HepG2 (cell line): ENCODE results near the gene TMC4. TPM values are rescaled to one million over a fixed set of nuclear protein-coding genes. Genes with fewer than 3 reads are reported as not detected.

Experiments used
- ATAC-seq: fragments of 200-7000 bp; cut with Tn5 transposase; 3 replicates; pipeline ENCODE4 v1.9.1; 2020; ENCODE audit warnings: mild to moderate bottlenecking, moderate library complexity
- BruUV-seq: library from RNA; stranded (reverse); fragments of 400-500 nt; replicated peaks from 2 replicates; lab custom pipeline; 2021; lab: Mats Ljungman, UMichigan
- CTCF ChIA-PET: fragments of 300-600 bp; formaldehyde crosslinking; extraction: SDS; loops from one replicate; lab custom pipeline; 2021; ENCODE audit warnings: low total read pairs, inconsistent platforms, low intra/inter-chr PET ratio; lab: Yijun Ruan, JAX
- POLR2A ChIA-PET: fragments of 350-600 bp; sonication (Branson Sonifier 250); formaldehyde crosslinking; loops from one replicate; lab custom pipeline; 2020; ENCODE audit warnings: antibody characterized with exemption, inconsistent platforms; lab: Yijun Ruan, JAX
- DNase-seq: peaks from one replicate; pipeline ENCODE4 v3.0.0-alpha.2; 2015; ENCODE audit warnings: low spot score
- FAIRE-seq: peaks from 3 replicates; lab custom pipeline; 2011; peaks lifted over from hg19 to GRCh38; lab: Jason Lieb, UNC
- H2AFZ ChIP-seq: one replicate; pipeline ENCODE4 v1.6.1; 2011; ENCODE audit warnings: low read length, inconsistent platforms
- H3K27ac ChIP-seq: fragments of 300-600 bp; 3 replicates; pipeline ENCODE4 v1.8.0; 2011; ENCODE audit warnings: mixed run types, mild to moderate bottlenecking, mixed read lengths, low read length, inconsistent platforms; ENCODE audit not compliant: insufficient read depth; ENCODE audit errors: extremely low read length
- H3K27me3 ChIP-seq, 2 experiments: fragments of 200-600 bp in 1 of 2; 2 replicates in 1 of 2; 3 replicates in 1 of 2; pipeline versions ENCODE4 v1.6.0 to v1.8.0; 2011; ENCODE audit warnings: low read length in 2 of 2, mild to moderate bottlenecking in 2 of 2, moderate library complexity in 2 of 2, inconsistent platforms in 1 of 2; ENCODE audit not compliant: insufficient read depth in 2 of 2, control insufficient read depth in 1 of 2
- H3K36me3 ChIP-seq, 2 experiments: fragments of 200-600 bp in 1 of 2; replicated peaks in 1 of 2; 2 replicates in 1 of 2; 3 replicates in 1 of 2; pipeline versions ENCODE4 v1.5.1 to v1.8.0; 2011; ENCODE audit warnings: low read length in 2 of 2, inconsistent platforms in 1 of 2; ENCODE audit not compliant: insufficient read depth in 2 of 2, control insufficient read depth in 1 of 2
- H3K4me1 ChIP-seq: 2 replicates; pipeline ENCODE4 v1.5.1; 2012; ENCODE audit warnings: low read length, inconsistent platforms; ENCODE audit not compliant: insufficient read depth
- H3K4me2 ChIP-seq: 2 replicates; pipeline ENCODE4 v1.6.0; 2011; ENCODE audit warnings: low read depth, low read length, inconsistent platforms
- H3K4me3 ChIP-seq, 3 experiments: fragments of 200-600 bp in 1 of 3; sonication (generic), shearing (Covaris generic) in 1 of 3; replicated peaks in 1 of 3; 2 replicates each; pipeline ENCODE4 v1.5.1; 2011 to 2016; ENCODE audit warnings: low read length in 3 of 3, inconsistent platforms in 2 of 3, low read depth in 2 of 3, mild to moderate bottlenecking in 2 of 3, control low read depth in 1 of 3, mixed read lengths in 1 of 3; ENCODE audit not compliant: insufficient read depth in 1 of 3
- H3K79me2 ChIP-seq: one replicate; pipeline ENCODE4 v1.6.1; 2011; ENCODE audit warnings: low read length, inconsistent platforms; ENCODE audit not compliant: insufficient read depth
- H3K9ac ChIP-seq: 2 replicates; pipeline ENCODE4 v1.6.0; 2011; ENCODE audit warnings: mild to moderate bottlenecking, low read depth, low read length, inconsistent platforms; ENCODE audit not compliant: insufficient read depth
- H3K9me3 ChIP-seq: 2 replicates; pipeline ENCODE4 v1.5.1; 2012; ENCODE audit warnings: mild to moderate bottlenecking, low read length
- H4K20me1 ChIP-seq: 2 replicates; pipeline ENCODE4 v1.6.0; 2011; ENCODE audit warnings: inconsistent platforms, mild to moderate bottlenecking, low read length, moderate library complexity; ENCODE audit not compliant: insufficient read depth
- BORCS8-MEF2B ChIP-seq: sonication (generic); formaldehyde crosslinking; IDR thresholded peaks from 2 replicates; pipeline ENCODE4 v1.8.0; 2022; ENCODE audit warnings: mild to moderate bottlenecking, missing genetic modification reagents
- DDIT3 ChIP-seq: sonication (generic); formaldehyde crosslinking; IDR thresholded peaks from 2 replicates; pipeline ENCODE4 v1.4.0; 2020; ENCODE audit warnings: mild to moderate bottlenecking, missing genetic modification reagents
- MTA1 ChIP-seq: sonication (generic); formaldehyde crosslinking; IDR thresholded peaks from 2 replicates; pipeline ENCODE4 v1.4.0; 2020; ENCODE audit warnings: missing genetic modification reagents, mild to moderate bottlenecking, borderline replicate concordance
- NR1H2 ChIP-seq: sonication (generic); formaldehyde crosslinking; IDR thresholded peaks from 2 replicates; pipeline ENCODE4 v1.8.1; 2022; ENCODE audit warnings: low read depth, missing genetic modification reagents, borderline replicate concordance
- TAF1 ChIP-seq: sonication (generic); formaldehyde crosslinking; IDR thresholded peaks from 2 replicates; pipeline ENCODE4 v1.4.0; 2020; ENCODE audit warnings: missing genetic modification reagents
- ZNF282 ChIP-seq: fragments of 450-650 bp; IDR thresholded peaks from 2 replicates; pipeline ENCODE4 v1.6.1; 2018; ENCODE audit not compliant: partially characterized antibody
- ZNF407 ChIP-seq: sonication (generic); formaldehyde crosslinking; IDR thresholded peaks from one replicate; pipeline ENCODE4 v1.5.1; 2020; ENCODE audit warnings: mild to moderate bottlenecking, missing genetic modification reagents; ENCODE audit errors: not compliant biosample characterization
- ZNF468 ChIP-seq: sonication (generic); formaldehyde crosslinking; IDR thresholded peaks from 2 replicates; pipeline ENCODE4 v1.8.0; 2022; ENCODE audit warnings: mild to moderate bottlenecking, moderate library complexity, missing genetic modification reagents
- WGBS: methylation state at CpG from one replicate; pipeline ENCODE4 v1.1.6; 2017; ENCODE audit warnings: low lambda C conversion rate; 5-methylcytosine and 5-hydroxymethylcytosine counted together
- in situ Hi-C: cut with HindIII; loops from 2 replicates; pipeline ENCODE4 v1.10.0; 2017; ENCODE audit warnings: low pct_unique_long_range_greater_than_20kb; ENCODE audit not compliant: extremely low pct_ligation_motif_present
- intact Hi-C: fragments of 100-400 bp; cut with micrococcal nuclease; formaldehyde crosslinking; loops from one replicate; pipeline ENCODE4 v1.10.0; 2022; ENCODE audit not compliant: unreplicated experiment
- polyA plus RNA-seq, 8 experiments: library from polyadenylated mRNA; depleted of rRNA in 3 of 8; stranded (reverse) in 7 of 8; unstranded in 1 of 8; fragments of >200 nt; fragmentation: Illumina TruSeq in 4 of 8; extraction: Trizol in 4 of 8; gene quantifications; 2 replicates each; pipeline versions ENCODE4 v1.2.1 to v1.2.3, GENCODE V29; 2011 to 2016; ENCODE audit warnings: low read depth in 4 of 8, missing spikeins in 1 of 8, mixed read lengths in 1 of 8; ENCODE audit not compliant: insufficient read depth in 1 of 8
- total RNA-seq, 5 experiments: library from RNA; depleted of rRNA; stranded (reverse); fragments of >200 nt; fragmentation: Illumina TruSeq; extraction: Trizol; gene quantifications; 2 replicates each; pipeline ENCODE4 v1.2.3, GENCODE V29; 2016; ENCODE audit warnings: low read depth in 1 of 5

The TMC4 gene
- total and polyA plus RNA-seq, 2 of the 13 experiments (the other 11 are each of a cell fraction or from before 2014, with no cell fraction given), result 0.13 to 0.24 TPM

- H4K20me1 ChIP-seq, result no peaks in the 10 kb centered on the region
- H3K36me3 ChIP-seq, result peaks cover 23 to 67% of the 10 kb centered on the region in 2 experiments; a peak in 4 of 5 replicates
- ATAC-seq (no peak), FAIRE-seq (no peak), DNase-seq (no peak)
- intact Hi-C loops, result no loop called here
- TF ChIP-seq ZNF282 (no peak), BORCS8-MEF2B (CRISPR knock-in tag) (no peak), ZNF407 (no peak), NR1H2 (CRISPR knock-in tag) (no peak), DDIT3 (no peak), ZNF468 (CRISPR knock-in tag) (no peak), TAF1 (CRISPR knock-in tag) (no peak), MTA1 (CRISPR knock-in tag) (no peak)
- H3K27me3 ChIP-seq, result no peaks in the 10 kb centered on the region
- 100% methylated on average over 1 of the region's 9 CpGs for WGBS
- H3K9me3 ChIP-seq, result no peaks in the 10 kb centered on the region
- no TSS peak for BruUV-seq
- no peak overlapping the region for H2AFZ ChIP-seq
- ChIA-PET POLR2A (no interaction called here), CTCF (no interaction called here)
- in situ Hi-C loops, result no loop called here
- H3K4me3 ChIP-seq, result no peak overlapping the region
- H3K27ac ChIP-seq, result no peak overlapping the region
- H3K4me1 ChIP-seq, result no peaks in the 10 kb centered on the region
- no peak overlapping the region for H3K9ac ChIP-seq
- H3K79me2 ChIP-seq, result no peaks in the 10 kb centered on the region
- H3K4me2 ChIP-seq, result no peak overlapping the region
These were observed 47.2 kb downstream of the TMC4 start for GRCh38 chr19:54125713-54126112.
